Stimulated activated CD8-positive, alpha-beta memory T cell treated with anti-CD3 and anti-CD28 coated beads, Interleukin-7, amount 100 ng/mL, for 24 hours (primary cell): ENCODE data around the gene SLC29A3.
A peak's percentile ranks its signal among the peaks of the same experiment; 100 is the strongest.
"Not testable (repeated sequence)": the region's sequence is repeated elsewhere in the genome, so short reads cannot be mapped to it uniquely, and the experiment has no call there.

Experiments used
- DNase-seq: peaks from one replicate; pipeline ENCODE4 v3.0.0-alpha.2; 2020; ENCODE audit warnings: low read depth

The SLC29A3 gene

DNA sequence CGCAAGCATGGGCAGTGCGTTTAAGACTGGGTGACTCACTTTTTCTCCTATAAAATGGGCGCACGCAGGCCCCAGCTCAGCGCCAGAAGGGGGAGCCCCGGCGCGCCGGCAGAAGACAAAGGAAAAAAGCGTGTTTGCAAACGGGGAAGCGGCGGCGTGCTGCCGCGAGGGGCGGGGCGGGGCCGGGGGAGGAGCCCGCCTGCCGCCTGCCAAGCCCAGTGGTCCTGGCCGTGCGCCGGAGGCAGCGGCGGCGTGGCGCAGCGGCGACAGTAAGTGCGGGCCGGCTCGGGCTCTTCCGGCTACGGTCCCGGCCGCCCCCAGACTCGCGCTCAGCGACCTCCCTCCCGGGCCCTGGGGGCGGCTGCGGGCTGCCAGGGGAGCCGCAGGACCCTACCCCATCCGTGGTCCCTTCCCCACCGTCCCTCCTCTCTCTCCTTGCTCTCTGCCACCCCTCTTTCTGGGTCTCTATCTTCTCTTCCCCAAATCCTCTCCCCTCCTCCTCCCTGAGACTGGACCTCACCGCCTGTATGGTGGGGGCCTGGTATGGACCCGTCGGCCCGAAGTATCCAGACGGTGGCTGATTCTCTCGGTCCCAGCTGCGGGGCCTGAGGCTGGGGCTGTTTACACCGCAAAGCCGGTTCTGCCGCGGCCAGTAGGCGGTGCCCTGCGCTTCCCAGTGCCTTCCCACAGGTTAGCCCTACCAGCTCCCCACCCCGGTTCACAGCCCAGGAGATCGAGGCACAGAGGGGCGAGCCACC, at the start of gene SLC29A3:
TSS of gene SLC29A3 (plus strand) at position 218 of the 758 bp plus-strand sequence. CDS start at position 269, 51 bp downstream.
- DNase-seq: peak; percentile 64

DNA sequence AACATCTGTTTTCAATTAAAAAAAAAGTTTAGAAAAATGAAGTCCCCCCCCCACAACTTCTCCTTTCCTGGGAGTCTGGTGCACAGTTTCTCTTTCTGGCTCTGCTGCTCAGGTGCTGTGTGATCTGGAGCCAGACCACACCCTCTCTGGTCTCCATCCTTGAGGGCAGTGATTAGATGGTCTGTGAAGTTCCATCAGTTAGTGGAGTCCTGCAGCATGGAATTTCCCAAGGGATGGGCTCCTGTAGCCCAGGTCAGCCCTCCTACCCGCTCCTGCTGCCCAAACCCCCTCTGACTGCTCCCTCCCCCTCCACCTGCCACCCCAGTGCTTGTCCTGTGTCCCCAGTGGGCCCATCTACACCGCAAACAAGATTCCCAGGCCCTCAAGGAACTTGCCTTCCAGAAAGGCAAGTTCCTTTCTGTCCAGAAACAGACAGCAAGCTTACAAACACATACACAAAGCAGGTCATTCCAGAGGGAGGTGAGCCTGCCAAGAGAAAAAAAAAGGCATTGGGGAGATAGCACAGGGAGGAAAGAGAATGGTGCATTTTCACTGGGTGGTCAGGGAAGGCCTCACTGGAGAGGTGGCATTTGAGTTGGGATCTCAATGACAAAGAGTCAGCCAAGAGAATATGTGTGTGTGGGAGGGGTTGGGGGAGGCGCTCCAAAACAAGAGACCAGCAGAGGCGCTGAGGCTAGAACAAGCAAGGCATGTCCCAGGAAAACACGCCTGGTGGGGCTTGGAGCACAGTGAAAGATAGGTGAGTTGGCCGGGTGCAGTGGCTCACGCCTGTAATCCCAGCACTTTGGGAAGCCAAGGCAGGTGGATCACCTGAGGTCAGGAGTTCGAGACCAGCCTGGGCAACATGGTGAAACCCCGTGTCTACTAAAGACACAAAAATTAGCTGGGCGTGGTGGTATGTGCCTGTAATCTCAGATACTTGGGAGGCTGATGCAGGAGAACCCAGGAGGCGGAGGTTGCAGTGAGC, 49.5 kb upstream of the SLC29A3 start:
- no peak for DNase-seq

DNA sequence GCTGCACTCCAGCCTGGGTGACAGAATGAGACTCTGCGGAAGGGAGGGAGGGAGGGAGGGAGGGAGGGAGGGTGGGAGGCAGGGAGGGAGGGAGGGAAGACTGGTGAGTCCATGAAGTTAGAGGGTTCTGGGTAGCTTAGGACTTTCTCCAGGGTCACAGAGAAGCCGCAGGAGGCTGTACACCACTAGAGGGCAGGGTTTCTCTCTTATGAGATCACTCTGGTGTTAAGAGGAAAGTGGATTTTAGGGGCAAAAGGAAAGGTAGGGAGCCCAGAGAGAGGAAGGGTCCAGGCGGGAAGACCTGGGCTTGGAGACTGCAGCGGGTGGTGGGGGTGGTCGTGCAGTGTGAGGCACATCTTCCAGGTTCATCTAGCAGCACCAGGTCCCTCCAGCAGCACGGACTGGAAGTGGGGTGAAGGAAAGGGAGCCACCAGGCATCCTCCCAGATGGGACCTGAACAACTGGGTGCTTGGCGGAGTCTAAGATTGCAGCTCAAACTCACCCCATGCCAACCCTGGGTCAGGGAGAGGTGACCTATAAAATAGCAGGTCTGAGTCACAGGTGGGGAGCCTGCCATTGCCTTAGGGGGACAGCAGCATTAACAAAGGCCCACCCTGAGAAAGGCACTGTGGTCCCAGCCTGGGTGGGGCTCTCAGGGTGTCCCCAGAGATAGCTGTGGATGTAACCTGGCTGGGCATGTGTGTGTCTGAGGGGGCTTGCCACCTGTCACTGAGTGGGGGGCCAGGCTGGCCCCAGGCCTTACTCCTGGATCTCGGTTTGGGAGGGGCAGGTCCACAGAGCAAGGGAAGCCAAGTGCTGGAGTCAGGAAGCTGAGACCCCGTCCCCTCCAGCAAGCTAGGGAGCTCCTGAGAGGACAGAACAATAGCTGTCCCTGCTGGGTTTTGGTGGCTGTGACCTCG, 48.5 kb upstream of the SLC29A3 start:
- DNase-seq: peak; percentile 3

DNA sequence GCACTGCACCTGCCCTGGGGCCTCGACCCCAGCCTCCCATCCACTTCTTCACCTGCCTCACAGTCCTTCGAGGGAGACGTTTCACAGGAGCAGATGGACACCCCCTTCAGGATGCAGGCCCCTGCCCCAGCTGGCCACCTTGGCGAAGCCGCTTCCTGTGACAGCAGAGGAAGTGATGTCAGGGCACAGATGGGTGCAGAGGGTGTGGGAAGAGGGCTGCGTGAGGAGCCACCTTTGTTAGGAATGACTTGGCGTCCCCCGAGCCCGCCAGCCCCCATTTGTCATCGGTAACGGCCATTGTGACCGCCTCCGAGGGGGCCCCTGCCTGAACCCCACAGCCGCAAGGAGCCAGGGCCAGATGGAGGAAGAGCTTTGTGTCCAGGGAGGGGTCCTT, 47.4 kb upstream of the SLC29A3 start:
- no peak for DNase-seq

DNA sequence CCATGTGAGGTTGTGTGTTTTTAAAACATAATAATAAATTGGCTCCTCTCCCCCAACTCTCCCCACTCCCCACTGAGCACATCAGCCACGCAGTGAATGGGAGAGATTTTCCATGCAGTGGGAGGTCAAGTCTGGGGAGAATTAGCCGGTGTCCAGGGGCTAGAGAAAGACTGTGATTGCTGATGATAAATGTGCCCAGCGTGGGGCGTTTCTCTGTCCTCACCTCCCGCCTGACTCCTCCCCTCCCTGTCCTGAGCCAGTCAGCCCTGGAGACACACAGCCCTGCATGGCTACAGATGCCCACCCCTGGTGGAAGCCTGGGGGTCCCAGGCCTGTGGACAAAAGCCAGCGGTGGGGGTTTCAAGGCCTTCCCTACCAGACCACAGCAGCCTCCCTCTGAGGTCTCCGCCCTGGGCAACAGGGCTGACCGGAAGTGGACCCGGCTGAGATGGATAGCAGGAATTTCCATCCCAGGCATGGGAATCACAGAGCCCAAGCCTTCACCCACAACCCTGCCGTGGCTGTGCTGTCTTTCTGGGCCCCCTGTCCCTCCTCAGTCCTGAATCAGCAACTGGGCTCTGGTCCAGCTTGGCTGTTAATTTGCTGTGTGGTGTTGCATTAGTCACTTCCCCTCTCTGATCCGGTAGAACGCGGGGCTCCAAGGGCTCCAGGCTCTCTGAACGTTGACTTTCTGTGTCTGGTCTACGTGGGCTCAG, 46.8 kb upstream of the SLC29A3 start:
- no peak for DNase-seq

DNA sequence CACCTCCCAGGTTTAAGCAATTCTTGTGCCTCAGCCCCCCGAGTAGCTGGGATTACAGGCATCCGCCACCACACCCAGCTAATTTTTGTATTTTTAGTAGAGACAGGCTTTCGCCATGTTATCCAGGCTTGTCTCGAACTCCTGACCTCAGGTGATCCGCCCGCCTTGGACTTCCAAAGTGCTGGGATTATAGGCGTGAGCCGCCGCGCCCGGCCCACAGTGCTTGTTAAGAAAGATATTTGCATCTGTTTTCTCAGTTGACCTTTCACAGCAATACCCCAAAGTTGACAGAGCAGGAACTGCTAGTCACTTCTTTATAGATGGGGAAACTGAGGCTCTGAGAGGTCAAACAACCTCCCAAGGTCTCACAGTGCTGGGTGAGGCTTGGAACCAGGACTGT, 46.1 kb upstream of the SLC29A3 start:
- DNase-seq: not testable (repeated sequence)

DNA sequence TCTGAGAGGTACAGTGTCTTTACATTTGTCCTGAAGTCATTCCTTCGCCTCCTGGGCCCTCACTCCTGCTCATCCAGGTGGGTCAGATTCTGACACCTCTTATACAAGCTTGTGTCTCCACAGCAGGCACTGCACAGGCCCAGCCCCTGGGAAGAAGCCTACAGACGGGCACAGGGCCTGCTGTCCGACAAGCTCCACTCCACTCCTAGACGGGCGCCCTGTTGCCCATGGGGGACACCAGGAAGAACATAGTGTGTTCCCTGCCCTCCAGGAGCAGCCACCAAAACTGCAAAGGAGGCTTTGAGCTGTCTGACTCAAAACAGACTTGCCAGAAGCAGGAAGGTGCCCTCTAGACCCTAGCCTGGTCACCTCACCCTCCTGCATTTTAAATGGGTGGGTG, 45.6 kb upstream of the SLC29A3 start:
- DNase-seq: no peak

DNA sequence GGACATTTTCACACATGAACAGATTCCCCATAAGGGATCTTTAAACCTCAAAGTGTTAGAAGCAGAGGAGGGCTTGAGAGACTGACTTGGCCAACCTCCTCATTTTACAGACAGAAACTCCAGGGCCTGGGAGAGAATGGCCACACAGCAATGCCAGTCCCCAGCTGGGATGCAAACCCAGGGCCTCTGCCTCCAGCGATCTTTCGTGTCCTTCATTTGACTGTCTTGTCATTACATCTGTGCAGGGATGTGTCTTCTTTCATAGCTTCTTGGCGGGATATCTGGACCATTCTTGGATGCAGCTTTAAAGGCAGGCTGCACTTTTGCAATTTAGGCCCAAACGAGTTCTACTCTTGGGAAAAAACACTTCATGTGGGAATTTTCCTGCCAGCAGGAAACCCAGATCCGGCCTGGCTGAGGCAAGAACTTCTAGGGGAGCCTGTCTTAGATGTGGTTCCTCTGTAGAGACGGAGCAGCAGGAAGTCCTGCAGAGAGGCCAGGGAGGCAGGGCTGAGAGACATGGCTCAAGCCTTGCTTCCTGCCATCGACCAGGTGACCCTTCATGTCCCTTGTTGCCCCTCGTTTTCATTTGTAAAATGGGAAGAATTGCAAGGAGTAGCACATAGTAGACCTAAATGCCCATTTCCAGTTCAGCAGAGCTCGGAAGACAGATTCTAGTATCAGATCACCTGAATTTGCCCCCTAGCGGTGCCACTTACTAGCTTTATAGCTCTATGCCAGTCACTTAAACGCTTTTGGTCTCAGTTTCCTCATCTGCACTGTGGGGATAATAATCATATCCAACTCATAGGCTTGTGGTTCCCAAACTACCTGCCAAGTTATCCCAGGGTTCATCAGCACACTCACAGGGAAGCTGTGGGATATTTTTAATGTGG, 43.9 kb upstream of the SLC29A3 start:
- no peak for DNase-seq

DNA sequence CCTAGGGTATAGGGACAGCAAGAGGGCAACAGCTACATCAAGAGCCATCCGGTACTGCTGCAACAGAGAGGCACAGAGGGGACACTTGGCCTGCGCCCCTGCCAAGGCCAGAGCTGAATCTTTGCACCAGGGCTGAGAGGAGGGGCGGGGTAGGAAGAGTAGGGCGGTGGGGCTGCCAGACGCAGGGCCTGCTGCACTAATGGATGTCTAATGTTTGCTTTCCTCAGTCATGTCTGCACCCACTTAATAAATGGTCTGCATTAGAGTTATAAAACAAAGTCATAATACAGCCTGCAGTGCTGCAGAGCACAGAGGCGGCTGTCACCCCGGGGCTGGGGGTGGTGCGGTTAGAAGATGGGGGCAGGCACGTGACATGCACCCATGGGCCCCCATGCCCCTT, 42.2 kb upstream of the SLC29A3 start:
- DNase-seq: no peak

DNA sequence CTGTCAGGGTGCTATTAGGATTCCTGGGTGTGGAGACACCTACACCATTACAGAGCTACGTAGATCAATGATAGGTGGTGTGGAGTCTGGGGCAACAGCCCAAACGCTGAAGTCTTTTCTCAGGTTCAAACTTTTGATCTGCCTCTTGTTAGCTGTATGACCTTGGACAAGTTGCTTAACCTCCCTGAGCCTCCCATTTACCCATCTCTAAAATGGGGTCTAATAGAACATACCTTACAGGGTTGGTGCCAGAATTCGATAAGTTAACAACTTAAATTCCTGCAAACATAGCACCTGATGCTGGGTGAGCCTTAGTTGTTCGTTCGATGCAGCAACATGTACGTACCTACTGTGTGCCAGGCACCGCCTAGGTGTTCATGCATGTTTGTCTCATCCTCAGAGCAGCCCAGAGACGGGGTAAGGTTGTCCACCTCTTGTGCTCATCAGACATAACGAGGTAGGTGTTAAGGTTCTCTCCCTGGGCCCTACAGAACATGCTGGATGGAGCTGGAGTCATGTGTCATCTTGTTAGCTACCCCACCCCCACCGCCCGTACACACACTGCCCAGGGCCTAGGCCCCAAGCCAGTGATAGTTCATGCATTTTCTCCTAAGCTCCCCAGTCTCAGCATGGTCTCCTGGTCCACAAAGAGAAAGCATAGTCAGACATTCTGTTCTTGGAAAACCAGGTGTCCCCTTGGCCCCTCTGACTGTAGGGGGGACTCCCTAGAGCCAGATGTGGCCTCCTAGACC, 41.0 kb upstream of the SLC29A3 start:
- no peak for DNase-seq

DNA sequence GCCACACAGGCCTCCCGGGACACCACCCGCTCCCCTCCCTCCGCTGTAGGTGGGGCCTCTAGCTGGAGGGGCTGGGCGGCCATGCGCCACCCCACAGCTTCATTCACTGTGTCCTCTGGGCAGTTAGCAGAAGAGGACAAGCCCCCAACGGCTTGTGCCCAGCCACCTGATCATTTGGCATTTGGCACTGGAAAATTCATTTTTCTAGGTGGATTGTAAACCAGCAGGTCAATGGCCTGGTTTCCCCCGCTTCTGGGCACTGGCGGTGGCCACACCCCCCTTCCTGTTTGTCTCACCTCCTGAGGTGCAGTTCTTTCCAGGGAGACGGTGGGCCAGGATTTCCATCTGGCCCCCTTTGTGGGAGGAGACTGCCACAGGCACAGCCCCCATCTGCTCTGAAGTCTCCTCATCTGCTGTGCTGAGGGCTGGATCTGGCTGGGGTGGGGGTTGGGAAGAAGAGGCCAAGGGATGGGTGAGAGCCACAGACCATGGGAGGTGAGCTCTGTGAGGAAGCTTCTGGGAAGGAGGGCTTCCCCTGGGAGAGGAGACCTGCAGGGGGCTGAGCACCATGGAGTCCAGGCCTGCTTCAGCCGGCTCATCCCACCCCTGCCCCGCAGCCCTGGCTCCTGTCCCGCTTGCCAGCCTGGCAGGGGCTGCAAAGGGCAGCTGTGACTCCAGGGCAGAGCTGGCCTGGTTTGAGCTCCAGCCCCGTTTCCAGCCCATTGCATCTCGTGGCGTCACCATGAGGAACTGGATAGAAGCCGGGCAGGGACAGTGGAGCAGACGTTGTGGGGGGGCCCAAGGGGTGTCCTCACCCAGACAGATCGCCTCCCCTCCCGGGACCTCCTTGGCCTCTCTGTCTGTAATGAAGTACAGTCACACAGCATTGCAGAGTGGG, 40.1 kb upstream of the SLC29A3 start:
- no peak for DNase-seq

DNA sequence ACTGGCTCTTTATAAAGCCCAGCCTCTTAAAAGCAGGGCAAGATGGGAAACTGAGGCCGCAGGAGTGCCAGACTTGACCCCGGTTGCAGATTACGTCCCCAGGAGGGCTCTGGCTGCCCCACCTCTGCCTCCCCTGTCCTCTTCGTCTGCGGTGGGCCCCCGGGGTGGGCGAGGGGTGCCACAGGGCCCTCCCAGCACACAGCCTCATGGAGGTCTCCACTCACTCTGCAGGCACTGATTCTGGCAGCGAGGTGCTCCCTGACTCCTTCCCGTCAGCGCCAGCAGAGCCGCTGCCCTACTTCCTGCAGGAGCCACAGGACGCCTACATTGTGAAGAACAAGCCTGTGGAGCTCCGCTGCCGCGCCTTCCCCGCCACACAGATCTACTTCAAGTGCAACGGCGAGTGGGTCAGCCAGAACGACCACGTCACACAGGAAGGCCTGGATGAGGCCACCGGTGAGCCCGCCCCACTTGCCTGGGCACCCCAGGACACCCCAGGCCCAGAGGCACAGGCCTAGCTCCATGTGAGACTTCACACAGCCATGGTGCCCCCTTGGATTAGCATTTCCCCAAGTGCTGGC, 39.4 kb upstream of the SLC29A3 start:
- DNase-seq: no peak

DNA sequence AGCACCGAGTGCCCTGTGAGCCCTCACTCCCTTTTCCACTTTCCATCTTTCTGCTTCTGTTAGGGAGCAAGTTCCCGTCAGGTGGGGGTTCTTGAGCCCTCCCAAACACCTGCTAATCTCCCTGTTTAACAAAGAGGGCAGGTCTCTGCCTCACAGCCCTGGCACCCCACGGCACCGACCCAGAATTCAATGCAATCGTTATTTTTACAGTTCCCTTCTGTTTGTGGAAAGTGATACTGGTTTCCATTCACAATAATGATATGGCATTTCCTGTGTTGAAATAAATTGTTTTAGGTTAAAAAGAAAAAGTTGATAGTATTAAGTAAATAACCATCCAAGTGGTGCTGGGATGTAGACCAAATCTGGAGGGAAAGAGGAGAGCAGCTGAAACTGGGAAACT, 38.8 kb upstream of the SLC29A3 start:
- DNase-seq: no peak

DNA sequence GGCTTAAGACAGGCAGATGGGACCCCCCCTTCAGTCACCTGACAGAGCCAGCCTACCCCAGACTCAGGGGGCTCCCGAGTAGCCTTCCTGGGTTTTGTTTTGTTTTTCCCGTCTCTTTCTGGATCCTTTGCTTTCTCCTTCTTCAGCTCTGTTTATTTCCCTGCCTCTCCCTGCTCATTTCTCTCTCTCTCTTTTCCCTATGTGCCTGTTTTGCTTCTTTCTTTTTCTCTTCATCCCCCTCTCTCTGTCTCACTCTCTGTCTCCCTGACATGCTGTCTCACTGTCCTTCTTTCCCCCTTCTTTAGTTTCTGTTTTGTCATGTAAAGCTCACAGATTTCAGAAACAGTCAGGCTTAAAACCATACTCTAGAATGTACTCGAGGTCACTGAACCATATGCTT, 38.2 kb upstream of the SLC29A3 start:
- DNase-seq: no peak

DNA sequence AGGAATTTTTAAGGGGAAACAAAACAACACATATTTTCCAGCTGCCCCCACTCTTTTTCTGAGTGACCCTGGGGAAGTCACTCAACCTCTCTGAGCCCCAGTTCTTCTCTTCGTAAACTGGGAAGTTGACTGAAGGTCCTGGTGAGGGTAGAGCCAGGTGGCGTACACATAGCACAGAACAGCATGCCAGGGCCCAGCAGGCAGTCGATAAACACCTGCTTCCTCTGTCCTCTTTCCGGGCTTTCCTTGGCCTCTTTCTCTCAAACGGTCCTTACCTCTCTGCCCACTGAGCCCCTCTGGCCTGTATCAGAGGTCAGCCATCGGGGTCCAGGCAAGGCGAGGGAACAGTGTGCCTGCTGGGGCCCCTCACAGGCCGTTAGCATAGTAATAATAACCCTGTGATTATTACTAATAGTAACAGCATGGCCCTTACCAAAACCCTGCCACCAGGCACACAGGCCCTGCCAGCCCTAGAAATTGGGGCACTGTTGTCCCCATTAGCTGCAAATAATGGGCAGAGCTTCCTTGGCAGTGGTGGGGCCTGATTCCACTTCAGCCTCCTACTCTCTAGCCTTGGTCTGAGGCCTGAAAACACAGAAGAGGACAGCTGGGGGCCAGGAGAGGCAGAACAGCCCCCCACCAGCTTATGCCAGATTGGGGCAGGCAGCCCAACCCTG, 37.3 kb upstream of the SLC29A3 start:
- DNase-seq: no peak

DNA sequence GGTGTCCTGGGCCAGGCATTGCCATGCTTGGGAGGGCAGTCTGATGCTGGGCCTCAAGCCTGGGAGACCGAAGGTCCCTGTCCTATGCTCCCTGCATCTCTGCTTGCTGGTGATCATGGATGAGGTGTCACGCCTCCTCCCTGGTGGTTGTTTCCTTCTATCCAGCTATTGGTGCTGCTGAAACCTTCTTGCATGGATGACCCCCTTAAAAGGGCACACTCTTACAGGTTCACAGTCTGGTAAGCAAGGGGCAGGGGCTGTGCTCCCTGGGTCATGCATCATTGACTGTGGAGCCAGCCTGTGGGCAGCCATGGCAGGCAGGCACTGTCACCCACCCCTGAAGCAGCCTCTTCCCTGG, 36.8 kb upstream of the SLC29A3 start:
- no peak for DNase-seq

DNA sequence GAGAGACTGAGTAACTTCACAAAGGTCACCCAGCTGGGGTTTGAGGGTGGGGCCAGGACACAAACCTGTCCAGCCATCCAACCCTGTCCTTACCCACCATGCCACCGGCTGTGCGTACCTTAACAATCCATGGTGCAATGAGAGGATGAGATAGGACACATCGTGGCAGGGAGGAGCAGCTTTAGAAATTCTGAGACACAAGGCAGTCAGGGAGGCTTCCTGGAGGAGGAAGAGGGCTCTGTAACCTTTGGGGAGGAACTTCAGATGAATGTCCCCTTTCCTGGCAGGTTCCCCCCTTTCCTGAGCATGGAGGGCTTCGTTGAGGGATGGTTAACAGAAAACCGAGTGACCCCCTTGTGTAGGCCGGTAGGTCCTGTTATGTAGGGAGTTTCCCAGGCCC, 35.6 kb upstream of the SLC29A3 start:
- no peak for DNase-seq

DNA sequence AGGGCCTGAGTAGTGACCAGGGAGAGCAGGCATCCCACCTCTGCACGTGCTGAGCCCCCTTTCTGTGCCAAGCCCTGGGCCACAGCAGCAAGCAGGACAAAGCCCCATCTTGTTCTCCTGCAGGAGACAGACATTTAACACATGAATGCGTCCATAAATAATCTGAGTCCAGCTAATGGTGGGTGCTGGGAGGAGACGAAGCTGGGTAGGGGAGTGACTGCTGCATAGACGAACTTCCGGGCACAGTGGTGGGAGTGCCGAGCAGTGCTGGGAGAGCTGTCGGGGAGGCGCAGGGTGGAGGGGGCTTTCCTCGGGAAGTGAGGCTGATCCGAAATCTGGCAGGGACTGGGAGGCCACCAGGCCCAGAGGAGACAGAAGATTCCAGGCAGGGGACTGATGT, 35.2 kb upstream of the SLC29A3 start:
- DNase-seq: no peak
